OCI-LY1 (cell line): ENCODE measurements around the gene SSH2.

ENCODE experiments used
- H2AFZ ChIP-seq: fragments of 200-600 bp; sonication (generic), shearing (Covaris generic); 2 replicates; pipeline ENCODE4 v1.6.0; 2014; ENCODE audit warnings: antibody characterized with exemption, mild to moderate bottlenecking, low read length
- H3F3A ChIP-seq: fragments of 200-600 bp; sonication (generic), shearing (Covaris generic); 2 replicates; pipeline ENCODE4 v1.6.0; 2014; ENCODE audit warnings: mild to moderate bottlenecking, antibody characterized with exemption, low read length, moderate library complexity; ENCODE audit not compliant: insufficient read depth
- H3K27ac ChIP-seq: fragments of 200-600 bp; sonication (generic); 2 replicates; pipeline ENCODE4 v1.5.1; 2014; ENCODE audit warnings: low read length, mixed run types, mild to moderate bottlenecking, low read depth; ENCODE audit not compliant: poor library complexity, severe bottlenecking
- H3K27me3 ChIP-seq: fragments of 200-600 bp; sonication (generic); 2 replicates; pipeline ENCODE4 v1.6.0; 2014; ENCODE audit warnings: antibody characterized with exemption, mild to moderate bottlenecking, low read length, moderate library complexity; ENCODE audit not compliant: insufficient read depth
- H3K36me3 ChIP-seq: fragments of 200-600 bp; sonication (generic); 2 replicates; pipeline ENCODE4 v1.6.1; 2014; ENCODE audit warnings: mild to moderate bottlenecking, antibody characterized with exemption, low read length, moderate library complexity, mixed read lengths; ENCODE audit not compliant: insufficient read depth
- H3K4me1 ChIP-seq: fragments of 200-600 bp; sonication (generic); 2 replicates; pipeline ENCODE4 v1.5.1; 2014; ENCODE audit warnings: mild to moderate bottlenecking, low read length, moderate library complexity; ENCODE audit not compliant: insufficient read depth, severe bottlenecking
- H3K4me2 ChIP-seq: fragments of 200-600 bp; sonication (generic), shearing (Covaris generic); 2 replicates; pipeline ENCODE4 v1.6.1; 2014; ENCODE audit warnings: low read length
- H3K4me3 ChIP-seq: fragments of 200-600 bp; sonication (generic); 2 replicates; pipeline ENCODE4 v1.5.1; 2014; ENCODE audit warnings: low read length, low read depth, mild to moderate bottlenecking, mixed read lengths; ENCODE audit not compliant: poor library complexity, severe bottlenecking
- H3K79me2 ChIP-seq: fragments of 200-600 bp; shearing (Covaris generic); 2 replicates; pipeline ENCODE4 v1.6.1; 2016; ENCODE audit warnings: mixed run types, low read length, mixed read lengths; ENCODE audit not compliant: insufficient read depth
- H3K9ac ChIP-seq: fragments of 200-600 bp; sonication (generic), shearing (Covaris generic); 2 replicates; pipeline ENCODE4 v1.6.1; 2014; ENCODE audit warnings: mild to moderate bottlenecking, low read length, mixed read lengths
- H3K9me2 ChIP-seq: fragments of 200-600 bp; sonication (generic), shearing (Covaris generic); 2 replicates; pipeline ENCODE4 v1.6.1; 2014; ENCODE audit warnings: low read depth, mild to moderate bottlenecking, low read length, mixed read lengths
- H3K9me3 ChIP-seq: fragments of 200-600 bp; shearing (Covaris generic); 2 replicates; pipeline ENCODE4 v1.6.1; 2014; ENCODE audit warnings: low read length, mixed read lengths
- H4K20me1 ChIP-seq: fragments of 200-600 bp; sonication (generic), shearing (Covaris generic); 2 replicates; pipeline ENCODE4 v1.6.0; 2016; ENCODE audit warnings: mild to moderate bottlenecking, low read length; ENCODE audit not compliant: insufficient read depth
- EZH2 ChIP-seq: fragments of 200-600 bp; sonication (generic), shearing (Covaris generic); IDR thresholded peaks from 2 replicates; pipeline ENCODE4 v1.8.0; 2017; ENCODE audit warnings: borderline replicate concordance, mixed run types, mild to moderate bottlenecking, antibody characterized with exemption, low read length, moderate library complexity, mixed read lengths
- TF ChIP-seq, protein P1 (sequence below): fragments of 200-600 bp; sonication (generic), shearing (Covaris generic); IDR thresholded peaks from 2 replicates; pipeline ENCODE4 v1.5.1; 2017; ENCODE audit warnings: mild to moderate bottlenecking, antibody characterized with exemption, low read length, moderate library complexity, mixed read lengths

The SSH2 gene

DNA sequence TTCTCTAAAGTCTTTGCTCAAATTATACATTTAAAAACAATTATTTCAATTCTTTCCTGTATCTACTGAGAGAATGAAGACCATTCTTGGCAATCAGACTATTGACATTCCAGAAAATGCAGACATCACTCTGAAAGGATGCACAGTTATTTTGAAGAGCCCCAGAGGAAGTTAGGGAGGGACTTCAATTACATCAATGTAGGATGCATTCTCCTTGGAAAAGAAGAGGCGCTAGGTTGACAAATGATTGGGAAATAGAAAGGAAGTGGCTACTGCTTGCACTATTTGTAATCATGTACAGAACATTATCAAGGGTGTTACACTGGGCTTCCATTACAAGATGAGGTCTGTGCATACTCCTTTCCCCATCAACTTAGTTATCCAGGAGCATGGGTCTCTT lies 74.3 kb downstream of the SSH2 start:
- Histone ChIP-seq H3K27ac (no peak overlapping the region), H2AFZ (no peak overlapping the region), H3F3A (no peaks in the 10 kb centered on the region), H3K9me3 (peaks cover 7% of the 10 kb centered on the region), H3K9ac (no peak overlapping the region), H3K36me3 (peaks cover 7% of the 10 kb centered on the region; the same call in 1 of the 2 replicates), H3K4me2 (no peak overlapping the region), H3K79me2 (peaks cover 26% of the 10 kb centered on the region; the same call in 1 of the 2 replicates), H3K27me3 (no peaks in the 10 kb centered on the region), H4K20me1 (no peaks in the 10 kb centered on the region), H3K4me3 (no peak overlapping the region), H3K9me2 (no peaks in the 10 kb centered on the region), H3K4me1 (peaks cover 20% of the 10 kb centered on the region)
- TF ChIP-seq, protein P1, sequence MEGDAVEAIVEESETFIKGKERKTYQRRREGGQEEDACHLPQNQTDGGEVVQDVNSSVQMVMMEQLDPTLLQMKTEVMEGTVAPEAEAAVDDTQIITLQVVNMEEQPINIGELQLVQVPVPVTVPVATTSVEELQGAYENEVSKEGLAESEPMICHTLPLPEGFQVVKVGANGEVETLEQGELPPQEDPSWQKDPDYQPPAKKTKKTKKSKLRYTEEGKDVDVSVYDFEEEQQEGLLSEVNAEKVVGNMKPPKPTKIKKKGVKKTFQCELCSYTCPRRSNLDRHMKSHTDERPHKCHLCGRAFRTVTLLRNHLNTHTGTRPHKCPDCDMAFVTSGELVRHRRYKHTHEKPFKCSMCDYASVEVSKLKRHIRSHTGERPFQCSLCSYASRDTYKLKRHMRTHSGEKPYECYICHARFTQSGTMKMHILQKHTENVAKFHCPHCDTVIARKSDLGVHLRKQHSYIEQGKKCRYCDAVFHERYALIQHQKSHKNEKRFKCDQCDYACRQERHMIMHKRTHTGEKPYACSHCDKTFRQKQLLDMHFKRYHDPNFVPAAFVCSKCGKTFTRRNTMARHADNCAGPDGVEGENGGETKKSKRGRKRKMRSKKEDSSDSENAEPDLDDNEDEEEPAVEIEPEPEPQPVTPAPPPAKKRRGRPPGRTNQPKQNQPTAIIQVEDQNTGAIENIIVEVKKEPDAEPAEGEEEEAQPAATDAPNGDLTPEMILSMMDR: no peak
- TF ChIP-seq EZH2: no peak

DNA sequence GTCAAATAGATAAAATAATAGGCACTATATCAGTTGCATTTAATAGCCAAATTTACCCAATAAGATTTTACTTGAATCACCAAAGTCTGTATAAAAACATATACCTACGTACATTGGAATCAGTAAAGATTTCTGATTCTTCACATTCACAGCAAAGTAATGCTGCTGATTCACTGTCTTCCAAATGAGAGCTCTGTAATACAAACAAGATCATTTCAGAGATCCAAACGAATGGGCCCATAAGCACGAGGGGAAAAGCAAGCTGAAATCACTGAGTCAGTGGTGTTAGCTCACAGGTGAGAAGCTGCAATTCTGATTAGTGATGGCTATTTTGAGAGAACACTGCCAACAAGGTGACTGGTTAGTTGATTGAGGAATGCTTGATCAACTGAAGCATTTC lies 81.3 kb downstream of the SSH2 start:
- no peak overlapping the region for H3K27ac ChIP-seq
- no peak overlapping the region for H3K9ac ChIP-seq
- H3K4me1 ChIP-seq: peaks cover 16% of the 10 kb centered on the region
- no peaks in the 10 kb centered on the region for H3F3A ChIP-seq
- H3K36me3 ChIP-seq: peaks cover 18% of the 10 kb centered on the region; the same call in 1 of the 2 replicates
- H2AFZ ChIP-seq: no peak overlapping the region
- H3K9me3 ChIP-seq: no peaks in the 10 kb centered on the region
- no peaks in the 10 kb centered on the region for H3K9me2 ChIP-seq
- TF ChIP-seq, protein P1: no peak
- TF ChIP-seq EZH2: no peak
- H3K79me2 ChIP-seq: peaks cover 16% of the 10 kb centered on the region; the same call in 1 of the 2 replicates
- H3K4me3 ChIP-seq: no peak overlapping the region
- no peak overlapping the region for H3K4me2 ChIP-seq
- H3K27me3 ChIP-seq: no peaks in the 10 kb centered on the region
- H4K20me1 ChIP-seq: no peaks in the 10 kb centered on the region

DNA sequence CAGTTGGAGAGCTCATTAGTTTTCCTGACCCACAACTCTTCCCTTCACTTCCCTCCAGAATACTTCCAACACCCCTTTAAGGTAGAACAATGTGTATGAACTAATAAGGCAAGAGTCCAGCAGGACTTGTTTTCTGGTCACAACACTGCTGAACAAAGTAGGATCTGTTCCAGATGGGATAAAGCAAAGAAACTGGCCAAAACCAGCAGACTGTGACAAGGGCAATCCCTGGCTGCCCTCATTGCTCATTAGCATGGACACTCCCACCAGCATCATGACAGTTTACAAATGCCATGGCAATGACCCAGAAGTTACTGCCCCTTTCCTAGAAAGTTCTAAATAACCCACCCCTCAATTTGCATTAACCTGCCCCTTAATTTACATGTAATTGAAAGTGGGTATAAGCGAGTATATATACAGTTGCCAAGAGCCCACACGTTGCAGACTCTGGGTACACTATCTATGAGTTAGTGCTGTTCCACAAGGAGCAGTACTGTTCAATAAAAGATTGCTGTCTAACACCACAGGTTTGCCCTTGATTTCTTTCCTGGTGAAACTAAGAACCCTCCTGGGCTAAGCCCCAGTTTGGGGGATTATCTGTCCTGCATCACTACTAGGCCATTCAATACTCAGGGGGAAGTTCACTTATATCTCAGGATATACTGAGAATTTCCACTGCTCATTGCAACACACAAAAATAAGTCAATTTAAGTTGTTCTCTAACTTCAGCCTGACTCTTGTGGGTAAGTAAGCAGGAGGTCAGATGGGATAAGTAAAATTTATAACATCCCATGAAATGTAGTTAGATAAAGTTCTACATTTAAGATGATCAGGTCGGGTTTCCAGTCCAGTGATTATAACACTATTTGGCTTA lies 82.3 kb downstream of the SSH2 start:
- H3K4me3 ChIP-seq: no peak overlapping the region
- no peak overlapping the region for H3K4me2 ChIP-seq
- no peak overlapping the region for H3K9ac ChIP-seq
- no peaks in the 10 kb centered on the region for H3K9me2 ChIP-seq
- no peak for TF ChIP-seq EZH2
- TF ChIP-seq, protein P1: no peak
- H3K4me1 ChIP-seq: peaks cover 16% of the 10 kb centered on the region
- H3F3A ChIP-seq: no peaks in the 10 kb centered on the region
- peaks cover 18% of the 10 kb centered on the region; the same call in 1 of the 2 replicates for H3K36me3 ChIP-seq
- H3K27ac ChIP-seq: no peak overlapping the region
- H3K27me3 ChIP-seq: no peaks in the 10 kb centered on the region
- no peaks in the 10 kb centered on the region for H4K20me1 ChIP-seq
- peaks cover 11% of the 10 kb centered on the region; the same call in 1 of the 2 replicates for H3K79me2 ChIP-seq
- no peaks in the 10 kb centered on the region for H3K9me3 ChIP-seq
- no peak overlapping the region for H2AFZ ChIP-seq
